Measurements from ENCODE around the gene KIF22. TPM values are rescaled to one million over a fixed set of nuclear protein-coding genes. Genes with fewer than 3 reads are reported as not detected.
"Not testable (repeated sequence)": the region's sequence is repeated elsewhere in the genome, so short reads cannot be mapped to it uniquely, and the experiment has no call there.

The KIF22 gene
- total RNA-seq, 1 donor, result 8.3 TPM

DNA sequence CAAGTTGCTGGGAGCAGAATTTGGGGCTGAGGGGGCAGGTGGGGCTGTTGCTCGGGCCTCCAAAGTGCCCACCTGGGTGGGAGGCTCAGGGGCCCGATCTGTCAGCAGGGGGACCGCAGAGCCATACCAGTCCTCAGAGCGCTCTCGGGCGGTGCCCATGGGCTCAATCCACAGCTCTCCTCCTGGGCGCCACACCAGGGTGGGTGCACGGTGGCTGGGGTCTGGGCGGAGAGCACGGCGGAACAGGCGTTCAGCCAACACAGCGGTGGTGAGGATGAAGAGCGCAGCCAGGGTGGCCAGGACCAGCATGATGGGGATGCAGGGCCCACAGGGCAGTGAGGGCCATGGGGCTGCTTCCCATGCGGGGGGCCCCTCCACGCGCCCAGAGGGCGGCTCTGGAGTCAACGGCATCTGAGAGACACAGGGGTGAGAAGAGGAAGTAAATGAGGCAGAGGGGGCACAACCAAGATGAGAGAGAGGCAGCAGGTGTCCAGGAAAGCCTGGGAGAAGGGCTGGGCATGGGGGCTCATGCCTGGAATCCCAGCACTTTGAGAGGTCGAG lies 45.9 kb upstream of the KIF22 start:
- TF ChIP-seq, protein P1, sequence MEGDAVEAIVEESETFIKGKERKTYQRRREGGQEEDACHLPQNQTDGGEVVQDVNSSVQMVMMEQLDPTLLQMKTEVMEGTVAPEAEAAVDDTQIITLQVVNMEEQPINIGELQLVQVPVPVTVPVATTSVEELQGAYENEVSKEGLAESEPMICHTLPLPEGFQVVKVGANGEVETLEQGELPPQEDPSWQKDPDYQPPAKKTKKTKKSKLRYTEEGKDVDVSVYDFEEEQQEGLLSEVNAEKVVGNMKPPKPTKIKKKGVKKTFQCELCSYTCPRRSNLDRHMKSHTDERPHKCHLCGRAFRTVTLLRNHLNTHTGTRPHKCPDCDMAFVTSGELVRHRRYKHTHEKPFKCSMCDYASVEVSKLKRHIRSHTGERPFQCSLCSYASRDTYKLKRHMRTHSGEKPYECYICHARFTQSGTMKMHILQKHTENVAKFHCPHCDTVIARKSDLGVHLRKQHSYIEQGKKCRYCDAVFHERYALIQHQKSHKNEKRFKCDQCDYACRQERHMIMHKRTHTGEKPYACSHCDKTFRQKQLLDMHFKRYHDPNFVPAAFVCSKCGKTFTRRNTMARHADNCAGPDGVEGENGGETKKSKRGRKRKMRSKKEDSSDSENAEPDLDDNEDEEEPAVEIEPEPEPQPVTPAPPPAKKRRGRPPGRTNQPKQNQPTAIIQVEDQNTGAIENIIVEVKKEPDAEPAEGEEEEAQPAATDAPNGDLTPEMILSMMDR (IDR thresholded peaks at IDR 0.05; ENCODE audit: extremely low read depth, low read depth, low read length), result no peak

DNA sequence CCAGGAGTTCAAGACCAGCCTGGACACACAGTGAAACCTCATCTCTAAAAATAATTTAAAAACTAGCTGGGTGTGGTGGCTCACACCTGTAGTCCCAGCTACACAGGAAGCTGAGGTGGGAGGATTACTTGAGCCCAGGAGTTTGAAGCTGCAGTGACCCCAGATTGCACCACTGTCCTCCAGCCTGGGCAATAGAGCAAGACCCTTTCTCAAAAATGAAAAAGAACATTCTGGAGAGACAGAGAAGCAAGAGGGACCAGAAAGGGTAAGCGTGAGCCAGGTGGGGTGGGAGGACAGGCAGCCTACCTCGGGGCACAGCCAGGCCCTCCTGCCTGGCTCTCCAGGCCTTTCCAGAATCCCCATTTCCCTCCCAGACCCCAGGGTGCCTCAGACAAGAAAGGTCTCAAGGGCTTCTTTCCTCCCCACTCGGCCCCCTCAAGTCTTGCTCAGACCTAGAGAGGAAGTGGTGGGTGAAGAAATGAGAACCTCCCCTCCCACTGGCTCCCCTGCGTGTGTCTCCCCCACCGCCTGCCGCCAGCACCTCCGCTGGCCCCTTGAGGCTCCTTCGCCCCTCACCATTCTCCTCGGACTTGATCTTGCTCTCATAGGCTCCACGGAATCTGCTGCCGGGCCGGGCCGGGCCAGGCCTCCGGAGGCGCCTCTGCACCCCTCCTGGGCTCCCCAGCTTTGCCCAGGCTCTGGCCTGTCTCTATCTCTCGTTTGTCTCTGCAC lies 45.3 kb upstream of the KIF22 start:
- DNase-seq (ENCODE audit: insufficient read length, low spot score, missing footprints), result no peak
- Histone ChIP-seq H3K36me3 (ENCODE audit: insufficient read depth, low read length) (no peaks in the 10 kb centered on the region), H4K20me1 (ENCODE audit: insufficient read depth, low read length) (no peaks in the 10 kb centered on the region), H3K4me1 (ENCODE audit: insufficient read depth, low read length) (no peaks in the 10 kb centered on the region), H3K4me3 (ENCODE audit: insufficient read depth, low read length) (no peak overlapping the region), H2AFZ (ENCODE audit: low read length) (no peak overlapping the region), H3K27me3 (ENCODE audit: insufficient read depth, low read length) (no peaks in the 10 kb centered on the region), H3K27ac (ENCODE audit: low read depth, low read length) (no peak overlapping the region), H3K4me2 (ENCODE audit: insufficient read depth, low read length) (no peak overlapping the region), H3K79me2 (ENCODE audit: insufficient read depth, low read length) (no peaks in the 10 kb centered on the region), H3K9me3 (ENCODE audit: low read depth, low read length) (no peaks in the 10 kb centered on the region)
- TF ChIP-seq, protein P1 (IDR thresholded peaks at IDR 0.05; ENCODE audit: extremely low read depth, low read depth, low read length), result no peak

More for the DNA sequence above, 45.9 kb upstream of the KIF22 start:
- Histone ChIP-seq H2AFZ (ENCODE audit: low read length) (no peak overlapping the region), H3K79me2 (ENCODE audit: insufficient read depth, low read length) (no peaks in the 10 kb centered on the region), H4K20me1 (ENCODE audit: insufficient read depth, low read length) (no peaks in the 10 kb centered on the region), H3K27me3 (ENCODE audit: insufficient read depth, low read length) (no peaks in the 10 kb centered on the region), H3K36me3 (ENCODE audit: insufficient read depth, low read length) (no peaks in the 10 kb centered on the region), H3K4me1 (ENCODE audit: insufficient read depth, low read length) (no peaks in the 10 kb centered on the region), H3K27ac (ENCODE audit: low read depth, low read length) (no peak overlapping the region), H3K9me3 (ENCODE audit: low read depth, low read length) (no peaks in the 10 kb centered on the region), H3K4me3 (ENCODE audit: insufficient read depth, low read length) (no peak overlapping the region), H3K4me2 (ENCODE audit: insufficient read depth, low read length) (no peak overlapping the region)
- DNase-seq (ENCODE audit: insufficient read length, low spot score, missing footprints), result no peak

DNA sequence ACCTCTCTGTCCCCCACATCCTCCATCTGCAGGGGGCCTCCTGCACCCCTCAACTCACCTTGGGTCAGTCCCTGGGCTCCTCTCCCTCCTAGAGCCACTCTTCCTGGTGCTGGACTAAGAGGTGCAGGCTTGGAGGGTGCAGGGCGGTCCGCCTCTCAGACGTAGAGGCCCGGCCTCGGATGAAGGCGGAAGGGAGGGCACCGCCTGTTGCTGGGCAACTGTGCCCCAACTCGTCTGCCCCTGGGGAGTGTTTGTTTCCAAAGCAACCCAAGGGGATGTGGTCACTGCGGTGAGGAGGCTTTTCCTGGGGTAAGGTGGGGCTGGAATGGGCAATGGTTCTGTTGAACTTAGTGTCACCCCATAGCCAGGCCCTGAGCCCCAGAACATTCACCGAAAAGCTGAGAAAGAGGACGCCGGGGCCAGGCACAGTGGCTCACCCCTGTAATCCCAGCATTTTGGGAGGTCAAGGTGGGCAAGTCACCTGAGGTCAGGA lies 44.7 kb upstream of the KIF22 start, which contains the start of gene C16orf54:
C16orf54 (minus strand) TSS at position 138 of the 493 bp plus-strand sequence. CDS start 1,039 bp downstream, outside the sequence.
- no peaks in the 10 kb centered on the region for H3K79me2 ChIP-seq (ENCODE audit: insufficient read depth, low read length)
- TF ChIP-seq, protein P1 (IDR thresholded peaks at IDR 0.05; ENCODE audit: extremely low read depth, low read depth, low read length), result no peak
- H3K4me1 ChIP-seq (ENCODE audit: insufficient read depth, low read length), result no peaks in the 10 kb centered on the region
- DNase-seq (ENCODE audit: insufficient read length, low spot score, missing footprints), result no peak
- H3K27ac ChIP-seq (ENCODE audit: low read depth, low read length), result no peak within 1 kb of the TSS
- no peaks in the 10 kb centered on the region for H3K27me3 ChIP-seq (ENCODE audit: insufficient read depth, low read length)
- H2AFZ ChIP-seq (ENCODE audit: low read length), result no peak within 1 kb of the TSS
- no peaks in the 10 kb centered on the region for H4K20me1 ChIP-seq (ENCODE audit: insufficient read depth, low read length)
- H3K9me3 ChIP-seq (ENCODE audit: low read depth, low read length), result no peaks in the 10 kb centered on the region
- no peaks in the 10 kb centered on the region for H3K36me3 ChIP-seq (ENCODE audit: insufficient read depth, low read length)
- no peak within 1 kb of the TSS for H3K4me2 ChIP-seq (ENCODE audit: insufficient read depth, low read length)
- H3K4me3 ChIP-seq (ENCODE audit: insufficient read depth, low read length), result no peak within 1 kb of the TSS

DNA sequence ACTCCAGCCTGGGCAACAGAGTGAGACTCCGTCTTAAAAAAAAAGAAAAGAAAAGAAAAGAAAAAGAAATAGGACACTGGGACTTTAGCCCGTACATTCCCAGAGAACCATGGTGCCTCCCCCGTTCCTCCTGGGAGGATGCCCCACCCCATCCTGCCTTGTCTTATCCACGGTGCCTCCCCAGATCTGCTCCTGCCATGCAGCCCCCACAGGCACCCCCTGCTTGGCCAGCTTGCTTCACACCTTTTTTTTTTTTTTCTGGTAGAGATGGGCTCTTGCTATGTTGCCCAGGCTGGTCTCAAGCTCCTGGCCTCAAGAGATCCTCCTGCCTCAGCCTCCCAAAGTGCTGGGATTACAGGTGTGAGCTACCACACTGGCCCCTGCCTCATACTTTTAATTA lies 44.0 kb upstream of the KIF22 start:
- not testable (repeated sequence) for H3K27me3 ChIP-seq (ENCODE audit: insufficient read depth, low read length); DNase-seq (ENCODE audit: insufficient read length, low spot score, missing footprints); H3K4me1 ChIP-seq (ENCODE audit: insufficient read depth, low read length); H3K4me2 ChIP-seq (ENCODE audit: insufficient read depth, low read length); H2AFZ ChIP-seq (ENCODE audit: low read length); H3K79me2 ChIP-seq (ENCODE audit: insufficient read depth, low read length); H3K36me3 ChIP-seq (ENCODE audit: insufficient read depth, low read length); H3K4me3 ChIP-seq (ENCODE audit: insufficient read depth, low read length); H3K9me3 ChIP-seq (ENCODE audit: low read depth, low read length); H4K20me1 ChIP-seq (ENCODE audit: insufficient read depth, low read length); H3K27ac ChIP-seq (ENCODE audit: low read depth, low read length)
